Medulla oblongata (tissue), 1 donor: ENCODE results near the gene VASH1.

Source experiments
- DNase-seq: peaks from one replicate; pipeline ENCODE4 v3.0.0-alpha.2; 2015; ENCODE audit errors: extremely low spot score

The VASH1 gene

DNA sequence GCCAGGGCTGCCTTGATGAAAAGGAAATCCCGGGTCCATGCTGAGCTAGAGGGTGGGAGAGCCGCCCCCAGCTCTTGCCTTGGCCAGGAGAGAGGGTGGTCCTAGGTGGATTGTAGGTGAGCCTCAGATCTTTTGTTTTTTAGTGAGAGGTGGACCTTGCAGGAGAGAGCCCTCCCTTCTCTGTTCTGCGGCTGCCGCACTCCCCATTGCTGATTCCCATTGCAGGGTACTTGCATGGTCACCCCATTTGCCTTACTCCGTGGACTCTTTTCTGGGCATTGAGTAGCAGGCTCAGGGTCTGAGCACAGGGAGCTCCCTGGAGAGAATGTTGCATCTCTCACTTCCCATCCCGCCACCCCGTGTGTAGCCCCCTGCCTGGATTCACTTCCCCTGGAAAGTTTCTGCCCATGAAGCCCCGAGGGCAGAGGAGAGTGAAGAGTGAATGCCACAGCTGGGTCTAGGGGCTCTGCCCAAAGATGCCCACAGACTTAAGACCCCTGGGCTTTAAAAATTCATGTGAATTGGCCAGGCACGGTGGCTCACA, 10.2 kb downstream of the VASH1 start:
- DNase-seq, result peak; percentile 11

DNA sequence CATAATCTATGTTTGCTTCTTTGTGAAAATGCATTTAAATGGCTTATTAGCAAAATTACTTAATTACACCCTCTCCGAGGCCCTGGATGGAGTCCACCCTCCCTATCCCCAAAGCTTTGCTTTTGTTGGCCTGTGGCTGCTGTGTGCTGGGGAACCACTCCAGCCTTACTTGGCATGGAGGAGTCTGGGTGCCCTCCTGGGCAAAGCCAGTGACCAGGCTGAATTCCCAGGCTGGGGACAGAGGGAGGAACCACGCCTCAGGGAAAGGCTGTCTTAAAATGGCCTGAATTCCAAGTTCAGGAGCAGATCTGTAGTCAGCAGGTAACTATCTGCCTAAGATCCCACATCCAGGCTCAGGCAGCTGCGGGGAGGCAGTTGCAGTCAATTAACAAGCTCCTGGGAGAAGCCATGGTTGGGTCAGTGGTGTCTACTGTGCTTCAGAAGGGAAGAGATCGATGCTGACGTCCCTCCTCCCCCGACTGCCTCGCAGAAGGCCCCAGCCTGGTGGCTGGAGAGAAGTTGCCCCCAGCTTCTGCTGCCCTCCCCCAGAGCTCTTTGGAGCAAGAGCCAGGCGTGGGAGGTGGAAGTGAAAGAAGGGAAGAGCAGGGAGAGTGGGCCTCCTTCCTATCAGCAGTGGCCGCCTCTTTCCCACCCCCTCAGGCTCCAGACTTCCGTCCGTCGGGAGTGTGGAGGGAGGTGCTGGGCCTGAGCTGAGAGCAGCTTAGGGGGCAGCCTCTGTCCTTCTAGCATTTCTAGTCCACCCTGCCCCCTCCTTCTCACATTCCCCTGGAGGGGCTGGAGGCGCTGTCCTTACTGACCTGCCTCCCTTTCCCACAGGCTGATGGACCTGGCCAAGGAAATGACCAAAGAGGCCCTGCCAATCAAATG, 11.3 kb downstream of the VASH1 start:
- peak; percentile 81 for DNase-seq

DNA sequence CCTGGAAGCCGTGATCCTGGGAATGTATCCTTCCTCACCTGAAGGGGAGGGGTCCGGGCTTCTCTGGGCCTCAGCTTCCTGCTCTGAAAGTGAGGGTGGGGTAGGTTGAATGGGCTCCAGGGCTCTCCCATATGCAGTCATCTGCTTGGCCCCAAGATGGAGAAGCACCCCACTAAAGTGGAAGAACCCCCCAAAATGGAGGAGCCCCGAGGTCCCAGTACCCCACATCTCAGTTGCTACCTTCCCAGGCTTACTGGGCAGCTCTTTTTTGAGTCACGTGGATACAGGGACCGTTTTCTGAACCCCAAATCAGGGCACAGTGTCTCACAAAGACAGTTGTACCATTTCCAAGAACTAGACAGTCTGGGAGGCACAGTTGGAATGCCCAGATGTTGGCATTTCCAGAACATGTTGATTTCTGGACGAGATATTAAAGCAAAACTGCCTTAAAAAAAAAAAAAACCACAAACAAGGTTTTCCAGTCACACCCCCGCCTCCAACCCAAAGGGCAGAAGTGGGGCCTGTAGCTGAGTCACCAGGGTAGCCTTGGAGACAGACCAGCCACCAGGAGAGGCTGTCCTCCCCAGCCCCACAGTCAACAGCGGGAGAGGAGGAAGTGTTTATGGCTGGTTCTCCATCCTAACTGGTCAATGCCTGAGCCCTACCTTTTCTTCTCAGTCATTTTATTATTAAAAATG, 12.1 kb downstream of the VASH1 start:
- peak; percentile 78 for DNase-seq

DNA sequence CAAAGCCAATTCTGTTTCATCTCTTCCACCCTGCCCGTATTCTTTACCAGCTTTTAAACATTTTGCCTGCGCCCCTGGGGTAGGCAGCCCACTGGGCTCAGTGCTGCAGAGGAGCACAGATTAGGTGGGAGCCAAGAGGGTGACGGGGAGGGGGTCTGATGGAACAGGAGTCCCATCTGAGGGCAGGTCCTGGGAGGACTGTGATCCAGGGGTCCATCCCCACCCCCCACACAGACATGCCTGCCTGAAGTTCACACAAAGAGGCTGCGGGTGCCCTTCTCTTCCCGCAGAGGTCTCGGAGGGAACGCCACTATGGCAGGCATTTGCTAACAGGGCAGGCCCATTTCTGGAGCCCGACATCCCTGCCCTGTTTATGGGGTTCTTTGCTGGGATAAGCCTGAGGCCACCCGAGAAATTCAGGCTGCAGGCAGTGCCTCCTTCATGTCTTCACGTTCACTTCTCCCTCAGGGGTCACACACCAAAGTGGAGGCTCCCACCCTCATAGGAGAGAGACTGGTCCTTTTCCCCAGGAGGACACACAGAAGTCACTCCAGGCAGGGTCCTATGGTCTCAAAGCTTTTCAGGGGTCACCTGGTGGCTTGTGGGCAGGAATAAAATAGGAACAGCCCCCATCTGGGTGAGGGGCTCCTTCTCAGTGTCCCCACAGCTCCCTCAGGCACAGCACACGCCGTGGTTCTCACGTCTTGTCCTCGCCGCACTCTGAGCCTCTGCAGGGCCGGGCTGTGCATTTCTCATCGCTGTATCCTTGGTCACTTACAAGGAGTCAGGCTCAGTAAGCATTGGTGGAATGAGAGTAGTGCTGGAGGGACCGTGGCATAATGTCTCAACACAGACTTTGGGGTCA, 12.9 kb downstream of the VASH1 start:
- no peak for DNase-seq

DNA sequence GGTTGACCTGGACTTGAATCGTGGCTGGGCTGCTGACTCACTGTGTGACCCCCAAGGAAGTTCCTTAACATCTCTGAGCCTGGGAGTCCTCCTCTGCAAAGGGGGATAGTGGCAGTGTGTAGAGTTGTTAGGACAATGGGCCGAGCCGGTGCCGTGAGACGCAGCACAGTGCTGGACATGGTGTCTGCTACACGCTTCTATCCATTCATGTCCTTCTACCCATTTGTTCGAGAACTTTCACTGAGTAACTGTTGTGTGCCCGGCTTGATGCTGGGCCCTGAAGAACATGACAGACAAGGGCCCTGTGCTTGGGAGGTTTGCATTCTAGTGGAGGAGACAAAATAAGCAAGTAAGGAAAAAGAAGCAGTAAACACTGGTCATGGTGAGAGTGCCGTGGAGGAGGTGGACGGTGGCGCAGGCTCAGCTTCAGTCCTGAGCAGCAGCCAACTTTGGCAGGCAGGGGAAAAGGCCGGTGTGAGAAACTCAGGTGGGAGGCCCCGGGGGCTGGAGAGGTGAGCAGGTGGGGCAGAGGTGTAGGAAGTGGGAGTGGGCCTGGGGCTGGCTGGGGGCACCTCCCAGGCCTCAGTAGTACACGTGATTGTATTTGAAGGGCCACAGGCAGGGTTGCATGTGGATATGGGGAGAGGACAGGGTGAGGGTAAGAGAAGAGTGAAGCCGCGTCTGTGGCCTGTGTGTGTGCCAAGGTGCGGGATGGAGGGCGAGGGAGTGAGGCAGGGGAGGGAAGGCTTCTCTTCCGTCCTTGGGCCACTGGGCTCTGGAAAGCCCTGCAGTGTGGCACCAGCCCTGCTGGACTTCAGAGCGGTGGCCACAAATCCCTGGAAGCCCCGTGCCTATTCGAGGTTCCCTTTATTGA, 13.8 kb downstream of the VASH1 start:
- DNase-seq, result peak; percentile 3

DNA sequence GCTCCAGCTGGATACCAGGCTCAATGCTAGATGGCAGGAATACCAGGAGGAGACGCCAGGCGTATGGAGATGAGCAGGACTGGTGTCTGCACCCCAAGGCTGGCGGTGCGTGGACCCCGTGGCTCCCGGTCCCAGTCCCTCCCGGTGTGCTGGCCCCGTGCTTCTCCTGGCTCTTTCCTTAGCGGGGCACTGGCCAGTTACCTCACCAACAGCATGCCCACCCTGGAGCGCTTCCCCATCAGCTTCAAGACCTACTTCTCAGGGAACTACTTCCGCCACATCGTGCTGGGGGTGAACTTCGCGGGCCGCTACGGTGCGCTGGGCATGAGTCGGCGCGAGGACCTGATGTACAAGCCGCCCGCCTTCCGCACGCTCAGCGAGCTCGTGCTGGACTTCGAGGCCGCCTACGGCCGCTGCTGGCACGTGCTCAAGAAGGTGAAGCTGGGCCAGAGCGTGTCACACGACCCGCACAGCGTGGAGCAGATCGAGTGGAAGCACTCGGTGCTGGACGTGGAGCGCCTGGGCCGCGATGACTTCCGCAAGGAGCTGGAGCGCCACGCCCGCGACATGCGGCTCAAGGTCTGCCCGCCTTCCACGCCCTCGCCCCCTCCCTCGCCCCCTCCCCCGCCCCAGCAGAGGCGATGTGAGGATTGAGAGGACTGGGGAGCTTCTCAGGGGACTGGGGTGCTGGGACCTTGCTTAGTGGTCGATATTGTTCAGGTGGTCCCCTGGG, 14.6 kb downstream of the VASH1 start:
- no peak for DNase-seq

DNA sequence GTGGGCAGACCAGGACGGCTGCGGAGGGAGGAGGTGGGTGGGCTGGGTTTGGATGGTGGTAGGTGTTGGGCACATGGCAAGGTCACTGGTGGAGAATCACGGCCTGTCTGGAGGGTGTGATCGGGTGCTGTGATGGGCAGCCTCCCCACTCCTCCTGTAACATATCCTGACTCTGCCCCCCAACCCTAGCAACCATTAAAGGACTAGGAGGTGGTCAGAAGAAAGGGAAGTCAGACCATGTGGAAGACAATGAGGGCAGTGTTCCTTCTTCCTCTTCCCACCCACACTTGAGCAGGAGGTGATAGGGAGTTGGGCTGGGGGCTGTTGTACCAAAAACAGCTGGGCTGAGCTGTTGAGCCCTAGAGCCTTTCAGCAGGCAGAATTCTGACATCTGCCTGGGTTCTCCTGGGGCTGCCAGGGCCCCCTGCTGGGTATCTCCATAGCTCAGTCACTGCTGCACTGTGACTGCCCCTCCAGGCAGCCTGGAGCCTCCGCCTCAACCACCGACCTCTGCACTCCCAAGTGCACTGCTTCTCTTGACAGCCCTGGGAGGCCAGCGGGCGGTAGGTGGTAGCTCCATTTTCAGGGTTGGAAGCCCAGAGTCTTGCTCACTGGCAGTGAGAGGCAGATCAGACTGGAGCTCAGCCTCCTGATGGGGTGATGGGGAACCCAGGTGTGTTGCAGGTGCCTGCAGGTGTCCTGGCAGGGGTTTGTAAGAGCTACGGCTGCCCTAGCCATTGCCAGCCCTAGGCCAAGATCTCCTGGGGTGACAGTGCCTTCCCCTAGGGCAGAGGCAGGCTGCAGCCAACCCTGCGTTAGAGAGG, 15.4 kb downstream of the VASH1 start:
- DNase-seq, result peak; percentile 28

DNA sequence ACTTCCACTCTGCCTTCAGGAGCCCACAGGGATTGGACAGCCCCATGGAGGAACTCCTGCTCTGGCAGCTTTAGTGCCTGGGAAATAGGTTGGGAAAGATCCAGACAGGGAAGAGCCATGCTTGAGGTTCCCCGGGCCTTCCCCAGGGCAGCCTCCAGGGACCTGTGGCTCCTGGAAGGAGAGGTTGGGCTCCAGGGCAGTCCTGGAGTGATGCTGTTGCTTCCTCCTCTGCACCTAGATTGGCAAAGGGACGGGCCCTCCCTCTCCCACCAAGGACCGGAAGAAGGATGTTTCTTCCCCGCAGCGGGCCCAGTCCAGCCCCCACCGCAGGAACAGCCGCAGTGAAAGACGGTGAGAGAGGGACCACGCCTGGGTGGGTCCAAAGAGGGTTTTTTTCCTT, 16.5 kb downstream of the VASH1 start:
- no peak for DNase-seq

DNA sequence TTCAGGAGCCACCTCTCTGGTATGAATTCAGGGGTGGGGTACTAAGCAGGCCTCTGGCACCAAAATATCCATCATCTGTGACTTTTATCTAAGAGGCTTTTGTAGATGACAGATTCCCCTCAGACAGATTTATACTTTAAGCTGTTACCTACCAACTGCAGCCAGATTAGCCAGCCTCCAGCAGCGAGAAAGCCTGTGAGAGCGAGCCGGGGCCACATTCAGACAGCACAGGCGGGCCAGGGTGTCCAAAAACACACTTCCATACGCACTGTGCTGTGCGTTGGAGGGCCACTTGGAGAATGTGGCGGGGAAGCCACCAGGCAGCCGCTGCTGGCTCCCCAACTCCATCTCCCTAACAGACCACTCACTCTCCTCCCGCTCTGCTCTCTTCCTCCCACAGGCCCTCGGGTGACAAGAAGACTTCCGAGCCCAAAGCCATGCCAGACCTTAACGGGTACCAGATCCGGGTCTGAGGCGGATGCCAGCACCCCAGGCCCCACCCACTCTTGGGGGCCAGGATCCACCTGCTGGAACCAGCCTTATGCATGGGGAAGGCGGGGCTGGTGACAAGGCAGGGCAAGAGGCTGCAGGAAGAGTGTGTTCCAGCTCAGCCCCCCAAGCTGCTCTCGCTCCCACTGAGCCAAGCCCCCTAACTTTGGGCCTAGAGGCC, 17.4 kb downstream of the VASH1 start:
- DNase-seq, result no peak

DNA sequence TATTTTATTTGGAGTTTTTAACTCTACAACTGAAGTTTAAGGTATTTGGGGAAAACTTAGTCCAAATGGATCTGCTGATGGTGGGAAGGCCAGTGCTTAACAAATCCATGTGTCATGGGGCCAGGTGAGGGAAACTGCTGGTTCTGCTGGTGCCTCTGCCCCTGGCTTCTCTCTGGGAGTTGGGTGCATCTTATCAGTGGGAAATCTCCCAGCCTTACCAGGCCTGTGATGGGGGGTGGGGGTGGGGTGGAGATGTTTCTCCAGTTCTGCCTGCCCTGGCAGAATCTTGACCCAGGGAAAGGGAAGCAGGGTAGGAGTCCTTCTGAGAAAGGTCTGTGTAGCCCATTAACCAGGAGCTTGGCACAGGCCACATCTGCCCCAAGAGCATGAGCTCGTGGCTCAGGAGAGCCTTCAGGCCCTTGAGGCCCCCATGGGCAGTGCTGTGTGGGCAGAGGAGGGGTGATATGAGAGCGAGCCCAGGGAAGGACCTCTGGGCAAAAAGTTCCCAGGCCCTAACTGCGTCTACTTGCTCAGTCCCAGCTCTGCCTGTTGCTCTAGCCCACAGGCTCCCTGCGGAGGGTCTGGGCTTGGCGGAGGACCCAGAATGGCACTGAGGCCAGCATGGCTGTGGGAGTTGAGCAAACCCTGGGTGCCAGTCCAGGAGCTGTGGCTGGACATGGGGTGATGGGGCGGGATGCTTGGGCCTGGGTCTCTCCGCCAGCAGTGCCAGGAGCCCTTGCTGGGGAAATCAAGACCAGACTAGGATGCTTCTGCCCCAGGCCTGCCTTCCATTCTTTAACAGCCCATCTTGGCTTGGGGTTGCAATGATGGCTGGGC, 18.2 kb downstream of the VASH1 start:
- no peak for DNase-seq

DNA sequence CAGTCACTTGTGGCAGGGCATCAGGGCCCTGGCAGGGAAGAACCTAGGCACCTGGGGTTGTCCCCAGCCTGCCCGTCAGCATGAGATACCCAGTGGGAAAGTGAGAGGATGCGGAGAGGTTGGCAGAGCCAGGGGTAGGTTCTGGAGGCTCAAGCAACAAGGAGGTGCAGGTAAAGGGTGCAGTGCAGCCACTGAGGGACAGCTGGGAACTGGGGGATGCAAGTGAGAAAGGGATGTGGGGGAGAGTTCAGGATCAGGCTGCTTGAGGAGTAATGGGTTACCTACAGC, 18.7 kb downstream of the VASH1 start:
- no peak for DNase-seq

DNA sequence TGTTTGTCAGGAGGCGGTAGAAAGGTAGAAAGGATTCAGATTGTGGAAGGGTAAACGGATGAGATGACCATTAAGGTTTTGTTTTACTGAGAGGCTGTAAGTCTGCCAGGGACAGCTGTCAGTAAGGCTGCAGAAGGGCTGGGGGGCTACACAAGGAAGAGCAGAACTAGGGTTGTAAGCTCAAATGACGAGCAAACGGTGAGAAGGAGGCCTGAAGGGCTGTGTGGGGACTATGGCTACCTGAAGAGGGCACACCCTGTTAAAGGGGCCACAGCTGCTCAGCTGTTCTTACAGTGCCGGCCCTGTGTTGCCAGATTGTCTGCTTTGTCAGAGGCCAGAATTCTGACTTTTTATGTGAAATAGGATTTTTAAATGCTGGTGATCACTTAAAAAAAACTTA, 19.1 kb downstream of the VASH1 start:
- no peak for DNase-seq

DNA sequence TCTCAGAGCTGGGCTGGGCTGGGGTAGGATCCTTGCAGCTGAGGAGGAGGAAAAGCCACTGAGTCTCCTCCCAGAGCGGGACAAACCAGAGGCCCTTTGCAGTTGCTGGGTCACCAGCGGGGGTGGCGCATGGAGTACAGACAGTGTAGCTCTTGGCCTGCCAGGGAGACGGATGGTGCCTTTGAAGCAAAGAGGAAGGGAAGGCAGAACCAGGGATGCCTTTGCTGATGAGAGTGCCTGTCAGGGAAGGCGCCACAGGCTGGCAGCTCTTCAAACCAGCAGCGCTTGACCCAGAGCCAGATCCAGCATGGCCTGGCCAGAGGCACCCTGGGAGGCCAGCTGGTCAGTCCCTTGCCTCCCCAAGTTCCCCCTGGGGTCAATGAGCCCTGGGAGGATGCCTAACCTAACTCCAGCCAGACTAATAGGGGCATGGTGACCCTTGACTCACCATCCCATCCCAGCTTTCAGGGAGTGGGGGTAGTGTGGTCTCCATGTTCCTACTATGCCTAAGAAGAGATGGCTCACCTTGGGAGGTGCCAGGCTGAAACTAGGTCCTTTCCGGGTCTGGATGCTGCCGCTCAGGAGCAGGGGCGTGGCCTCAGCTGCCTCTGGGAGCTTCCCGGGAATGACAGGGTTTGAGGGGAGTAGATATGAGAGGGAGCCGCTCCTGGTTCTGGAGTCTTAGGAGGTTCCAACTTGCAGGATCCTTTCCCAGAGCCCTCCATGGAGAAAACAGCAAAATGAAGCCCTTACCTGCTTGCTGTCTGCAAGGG, 19.8 kb downstream of the VASH1 start:
- DNase-seq, result peak; percentile 86

DNA sequence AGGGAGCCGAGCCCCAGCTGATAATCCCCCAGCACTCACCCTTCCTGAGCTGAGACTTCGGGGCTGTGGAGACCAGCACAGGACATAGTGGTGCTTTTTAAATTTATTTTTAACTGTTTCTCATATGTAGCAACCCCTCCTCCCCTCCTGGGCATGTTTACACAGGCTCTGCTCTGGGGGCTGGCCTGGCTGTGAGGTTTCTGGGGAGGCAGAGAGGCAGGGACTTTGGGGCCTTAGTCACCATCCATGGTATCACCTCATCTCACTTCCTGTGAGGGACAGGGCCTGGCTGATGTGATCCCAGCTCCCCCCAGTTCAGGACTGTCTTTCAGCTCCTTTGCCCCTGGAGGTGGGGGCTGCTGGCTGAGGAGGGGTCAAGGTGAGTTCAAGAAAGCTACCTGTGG, 20.4 kb downstream of the VASH1 start:
- no peak for DNase-seq

DNA sequence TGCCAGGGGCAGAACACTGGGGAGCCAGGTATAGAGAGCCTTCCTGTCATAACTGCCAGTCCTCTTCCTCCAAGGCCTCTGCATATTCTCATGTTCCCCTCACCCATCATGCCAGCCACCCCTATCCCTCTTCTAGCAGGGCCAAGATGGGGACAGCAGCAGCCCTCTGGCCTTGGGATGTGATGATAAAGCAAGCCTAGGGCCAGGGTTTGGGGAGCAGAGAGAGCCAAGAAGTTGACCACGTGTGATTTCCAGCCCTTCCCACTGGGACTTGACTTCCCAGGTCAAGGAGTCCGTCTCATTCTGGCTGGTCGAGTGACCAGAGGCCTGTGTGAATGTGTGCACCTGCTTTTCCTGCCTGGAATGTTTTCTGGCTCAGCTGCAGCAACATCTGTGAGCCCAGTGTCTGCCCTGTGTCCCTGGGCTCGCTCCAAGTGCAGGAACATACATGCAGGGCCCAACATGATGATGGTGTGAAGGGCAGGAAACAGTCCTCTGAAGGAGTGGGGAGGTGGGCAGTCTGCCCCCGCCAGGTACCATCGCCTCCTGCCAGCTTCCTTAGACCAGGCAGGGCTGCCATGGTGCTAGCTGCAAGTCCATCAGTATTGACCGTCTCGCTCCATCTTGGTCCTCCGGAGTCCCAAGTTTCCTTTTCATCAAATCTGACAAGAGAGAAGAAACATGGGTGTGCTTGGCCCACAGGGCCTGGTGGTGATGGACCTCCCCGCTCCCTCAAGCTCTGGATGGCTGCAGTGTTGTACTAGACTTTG, 21.0 kb downstream of the VASH1 start:
- DNase-seq, result peak; percentile 3

DNA sequence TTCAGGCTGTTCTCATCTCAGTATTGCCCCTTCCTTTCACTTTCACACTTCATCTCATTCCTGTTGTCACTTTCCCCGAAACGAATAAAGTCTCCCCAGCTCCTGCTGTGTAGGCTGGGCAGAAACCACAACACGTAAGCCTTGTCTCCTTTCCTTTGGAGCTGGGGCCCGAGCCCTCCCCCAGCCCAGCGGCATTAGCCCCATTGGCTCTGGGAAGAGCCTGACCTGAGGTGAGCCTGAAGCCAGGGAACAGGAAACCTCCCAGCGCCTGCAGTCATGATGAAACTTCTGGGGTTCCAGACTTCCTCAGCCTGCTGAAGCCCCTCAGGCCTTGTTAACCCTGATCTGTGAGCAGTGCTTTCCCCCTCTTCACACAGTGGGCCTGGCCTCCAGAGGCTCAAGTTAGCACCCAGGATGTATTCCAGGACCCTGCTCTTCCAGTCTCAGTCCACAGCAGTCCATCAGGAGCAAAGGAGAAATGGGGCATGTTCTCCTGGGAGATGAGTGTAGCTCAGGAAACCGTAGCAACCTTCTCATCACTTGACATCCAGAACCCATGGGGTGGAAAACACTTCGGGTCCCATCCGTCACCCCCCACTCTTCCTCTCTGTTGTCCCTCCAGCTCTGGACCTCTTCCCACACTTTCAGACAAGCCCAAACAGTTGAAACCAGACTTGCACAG, 21.8 kb downstream of the VASH1 start:
- DNase-seq, result peak; percentile 45
